AG09309 (cell line): Measurements from ENCODE around the gene CHSY3.
A peak's percentile ranks its signal among the peaks of the same experiment; 100 is the strongest.

Source experiments
- DNase-seq: peaks from one replicate; pipeline ENCODE4 v3.0.0-alpha.2; 2010; ENCODE audit warnings: low read depth
- H3K4me3 ChIP-seq: 2 replicates; pipeline ENCODE4 v1.5.1; 2011; ENCODE audit warnings: mild to moderate bottlenecking, low read depth, low read length, moderate library complexity; ENCODE audit not compliant: control insufficient read depth
- CTCF ChIP-seq: IDR thresholded peaks from 2 replicates; pipeline ENCODE4 v1.5.1; 2011; ENCODE audit warnings: mild to moderate bottlenecking, low read depth, low read length, inconsistent platforms; ENCODE audit not compliant: insufficient read depth, control insufficient read depth; ENCODE audit errors: missing control alignments

CHSY3 gene

GRCh38 chr5:130138406-130139045 is 234.3 kb downstream of the CHSY3 start:
- TF ChIP-seq CTCF = no peak
- H3K4me3 ChIP-seq = no peak overlapping the region
- DNase-seq = no peak

GRCh38 chr5:130141659-130142320 is 237.5 kb downstream of the CHSY3 start:
- DNase-seq = no peak
- peak; percentile 74 for TF ChIP-seq CTCF
- H3K4me3 ChIP-seq = no peak overlapping the region

GRCh38 chr5:130151239-130151638 is 247.0 kb downstream of the CHSY3 start:
- no peak overlapping the region for H3K4me3 ChIP-seq
- DNase-seq = no peak
- no peak for TF ChIP-seq CTCF

GRCh38 chr5:130155345-130156011 is 251.2 kb downstream of the CHSY3 start:
- no peak overlapping the region for H3K4me3 ChIP-seq
- TF ChIP-seq CTCF = no peak
- no peak for DNase-seq

- TF ChIP-seq CTCF = no peak
- no peak for DNase-seq
- no peak overlapping the region for H3K4me3 ChIP-seq
These were observed 253.8 kb downstream of the CHSY3 start for GRCh38 chr5:130158036-130158435.

- H3K4me3 ChIP-seq = no peak overlapping the region
- no peak for TF ChIP-seq CTCF
- no peak for DNase-seq
These were observed 255.7 kb downstream of the CHSY3 start for GRCh38 chr5:130159968-130160367.
